Measurements from ENCODE around the gene ENTPD6. TPM values are rescaled to one million over a fixed set of nuclear protein-coding genes. Genes with fewer than 3 reads are reported as not detected.

ENTPD6 gene
- total RNA-seq, 1 experiment from 2014 or later: 80.4 TPM

DNA sequence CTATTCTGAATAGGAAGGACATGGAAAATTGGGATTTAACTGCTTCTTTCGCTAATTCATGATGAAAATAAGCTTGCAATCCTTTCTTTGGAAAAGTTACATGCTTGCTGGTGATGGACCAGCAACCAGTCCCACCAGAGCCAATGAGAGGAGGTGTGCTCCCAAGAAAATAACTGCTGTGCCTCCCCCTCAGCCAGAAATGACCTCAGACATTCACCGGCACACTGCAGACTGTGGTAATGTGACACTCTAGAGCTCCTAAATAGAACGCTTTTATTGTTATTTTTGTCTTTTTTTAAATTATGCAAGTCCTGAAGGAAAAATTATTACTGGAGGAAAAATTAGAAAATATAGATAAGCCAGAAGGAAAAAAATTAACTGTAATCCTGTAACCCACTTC is 55.0 kb downstream of the ENTPD6 start:
- peak overlapping the region; percentile 86 for H3K4me2 ChIP-seq
- no peaks in the 10 kb centered on the region for H3K9me3 ChIP-seq (ENCODE audit: insufficient read depth, low read depth)
- TF ChIP-seq, protein P1, sequence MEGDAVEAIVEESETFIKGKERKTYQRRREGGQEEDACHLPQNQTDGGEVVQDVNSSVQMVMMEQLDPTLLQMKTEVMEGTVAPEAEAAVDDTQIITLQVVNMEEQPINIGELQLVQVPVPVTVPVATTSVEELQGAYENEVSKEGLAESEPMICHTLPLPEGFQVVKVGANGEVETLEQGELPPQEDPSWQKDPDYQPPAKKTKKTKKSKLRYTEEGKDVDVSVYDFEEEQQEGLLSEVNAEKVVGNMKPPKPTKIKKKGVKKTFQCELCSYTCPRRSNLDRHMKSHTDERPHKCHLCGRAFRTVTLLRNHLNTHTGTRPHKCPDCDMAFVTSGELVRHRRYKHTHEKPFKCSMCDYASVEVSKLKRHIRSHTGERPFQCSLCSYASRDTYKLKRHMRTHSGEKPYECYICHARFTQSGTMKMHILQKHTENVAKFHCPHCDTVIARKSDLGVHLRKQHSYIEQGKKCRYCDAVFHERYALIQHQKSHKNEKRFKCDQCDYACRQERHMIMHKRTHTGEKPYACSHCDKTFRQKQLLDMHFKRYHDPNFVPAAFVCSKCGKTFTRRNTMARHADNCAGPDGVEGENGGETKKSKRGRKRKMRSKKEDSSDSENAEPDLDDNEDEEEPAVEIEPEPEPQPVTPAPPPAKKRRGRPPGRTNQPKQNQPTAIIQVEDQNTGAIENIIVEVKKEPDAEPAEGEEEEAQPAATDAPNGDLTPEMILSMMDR (conservative IDR thresholded peaks at IDR 0.05): no peak
- no peak for TF ChIP-seq EZH2 (IDR thresholded peaks at IDR 0.05; ENCODE audit: low read depth)
- no peak for DNase-seq
- peaks cover 36% of the 10 kb centered on the region for H3F3A ChIP-seq (ENCODE audit: insufficient read depth, low read depth)
- H3K36me3 ChIP-seq (ENCODE audit: low read depth): peaks cover 23% of the 10 kb centered on the region; the same call in 1 of the 2 replicates
- peaks cover 77% of the 10 kb centered on the region for H3K4me1 ChIP-seq (replicated peaks; ENCODE audit: insufficient read depth)
- no peaks in the 10 kb centered on the region for H3K9me2 ChIP-seq (ENCODE audit: insufficient read depth)
- H3K27me3 ChIP-seq (ENCODE audit: insufficient read depth, low read depth): no peaks in the 10 kb centered on the region
- no peak overlapping the region for H2AFZ ChIP-seq
- H4K20me1 ChIP-seq (ENCODE audit: insufficient read depth): peaks cover 43% of the 10 kb centered on the region
- H3K27ac ChIP-seq: peak overlapping the region; percentile 17; the same call in 1 of the 2 replicates
- ChIA-PET POLR2A (ENCODE audit: unreplicated experiment) (interaction anchor here (0.6 to 0.9 kb wide), 5 partner anchors 18 to 1901 kb away, joined by 3 to 14 read pairs (median 5); no protein-coding TSS in a partner anchor), CTCF (no interaction called here)
- intact Hi-C loops (cut with micrococcal nuclease; ENCODE audit: unreplicated experiment): loop anchor here (5.0 kb wide), 1 partner anchor 173 kb away; no protein-coding TSS in a partner anchor
- peak overlapping the region; percentile 96 for H3K4me3 ChIP-seq
- BruUV-seq (replicated peaks): no TSS peak
- H3K79me2 ChIP-seq (ENCODE audit: low read depth): peaks cover 81% of the 10 kb centered on the region

DNA sequence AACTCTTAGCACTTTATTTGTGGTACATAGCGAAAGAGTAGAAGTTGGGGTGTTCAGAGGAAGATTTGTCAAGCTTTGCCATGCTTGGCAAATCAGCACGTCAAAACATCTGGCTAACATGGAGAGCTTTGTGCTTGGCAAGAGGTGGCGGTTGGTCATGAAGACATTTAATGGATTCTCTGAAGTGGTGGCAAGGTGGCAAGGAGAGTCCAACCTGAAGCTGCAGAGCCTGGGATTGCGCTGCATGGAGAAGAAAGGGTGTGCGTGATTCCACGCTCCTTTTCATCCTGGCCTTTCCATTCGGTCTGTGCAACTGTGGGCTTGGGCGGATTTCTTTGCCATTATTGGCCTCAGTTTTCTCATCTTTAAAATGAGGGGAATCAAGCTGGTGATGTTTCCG is 55.5 kb downstream of the ENTPD6 start:
- Histone ChIP-seq H3K4me1 (replicated peaks; ENCODE audit: insufficient read depth) (peaks cover 77% of the 10 kb centered on the region), H3K4me3 (peak overlapping the region; percentile 96; the same call in 1 of the 2 replicates), H3K36me3 (ENCODE audit: low read depth) (peaks cover 23% of the 10 kb centered on the region; the same call in 1 of the 2 replicates), H3K9me3 (ENCODE audit: insufficient read depth, low read depth) (no peaks in the 10 kb centered on the region), H3K27ac (peak overlapping the region; percentile 17; the same call in 1 of the 2 replicates), H3K9me2 (ENCODE audit: insufficient read depth) (no peaks in the 10 kb centered on the region), H4K20me1 (ENCODE audit: insufficient read depth) (peaks cover 48% of the 10 kb centered on the region), H3F3A (ENCODE audit: insufficient read depth, low read depth) (peaks cover 36% of the 10 kb centered on the region), H3K4me2 (peak overlapping the region; percentile 86), H2AFZ (no peak overlapping the region), H3K79me2 (ENCODE audit: low read depth) (peaks cover 86% of the 10 kb centered on the region), H3K27me3 (ENCODE audit: insufficient read depth, low read depth) (no peaks in the 10 kb centered on the region)
- DNase-seq: no peak
- POLR2A ChIA-PET (ENCODE audit: unreplicated experiment): interaction anchor here (0.7 kb wide), 1 partner anchor 45 kb away, joined by 3 read pairs; no protein-coding TSS in a partner anchor
- no TSS peak for BruUV-seq (replicated peaks)
- intact Hi-C loops (cut with micrococcal nuclease; ENCODE audit: unreplicated experiment): loop anchor here (5.0 kb wide), 1 partner anchor 174 kb away; no protein-coding TSS in a partner anchor
- CTCF ChIA-PET: no interaction called here
- no peak for TF ChIP-seq EZH2 (IDR thresholded peaks at IDR 0.05; ENCODE audit: low read depth)
- TF ChIP-seq, protein P1 (conservative IDR thresholded peaks at IDR 0.05): no peak

DNA sequence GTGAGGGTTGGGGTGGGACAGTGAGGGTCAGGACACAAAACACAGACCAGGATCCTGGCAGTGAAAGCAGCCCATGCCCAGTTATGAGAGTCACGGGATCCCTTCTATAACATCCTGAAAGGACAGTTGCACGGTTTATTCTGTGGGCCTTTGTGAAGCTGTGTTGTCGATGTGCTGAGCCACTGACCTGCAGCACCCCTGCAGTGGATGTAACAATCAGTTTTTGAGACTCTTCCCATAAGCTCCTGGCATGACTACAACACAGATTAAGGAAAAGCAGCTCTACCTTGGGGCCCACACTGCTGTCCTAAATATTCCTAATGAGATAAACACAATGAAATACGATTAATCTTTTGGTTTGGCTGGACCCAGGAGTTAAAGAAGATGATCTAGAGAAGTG is 56.0 kb downstream of the ENTPD6 start:
- no peaks in the 10 kb centered on the region for H3K9me2 ChIP-seq (ENCODE audit: insufficient read depth)
- H3K27me3 ChIP-seq (ENCODE audit: insufficient read depth, low read depth): no peaks in the 10 kb centered on the region
- BruUV-seq (replicated peaks): no TSS peak
- H3K79me2 ChIP-seq (ENCODE audit: low read depth): peaks cover 88% of the 10 kb centered on the region
- peaks cover 36% of the 10 kb centered on the region for H3F3A ChIP-seq (ENCODE audit: insufficient read depth, low read depth)
- ChIA-PET CTCF (no interaction called here), POLR2A (ENCODE audit: unreplicated experiment) (no interaction called here)
- H3K27ac ChIP-seq: peak overlapping the region; percentile 86; the same call in 1 of the 2 replicates
- intact Hi-C loops (cut with micrococcal nuclease; ENCODE audit: unreplicated experiment): loop anchor here (5.0 kb wide), 1 partner anchor 174 kb away; no protein-coding TSS in a partner anchor
- no peak for DNase-seq
- H3K36me3 ChIP-seq (ENCODE audit: low read depth): peaks cover 23% of the 10 kb centered on the region; the same call in 1 of the 2 replicates
- peaks cover 77% of the 10 kb centered on the region for H3K4me1 ChIP-seq (replicated peaks; ENCODE audit: insufficient read depth)
- TF ChIP-seq, protein P1 (conservative IDR thresholded peaks at IDR 0.05): no peak
- no peak for TF ChIP-seq EZH2 (IDR thresholded peaks at IDR 0.05; ENCODE audit: low read depth)
- peaks cover 54% of the 10 kb centered on the region for H4K20me1 ChIP-seq (ENCODE audit: insufficient read depth)
- H3K4me2 ChIP-seq: peak overlapping the region; percentile 86
- H3K4me3 ChIP-seq: peak overlapping the region; percentile 96; the same call in 1 of the 2 replicates
- H3K9me3 ChIP-seq (ENCODE audit: insufficient read depth, low read depth): no peaks in the 10 kb centered on the region
- H2AFZ ChIP-seq: no peak overlapping the region

Data from PC-9 (cell line).